Suprapubic skin (tissue), 4 donors: Measurements from ENCODE around the gene LRRC75A.

ENCODE experiments used
- EP300 ChIP-seq: sonication (generic); formaldehyde crosslinking; IDR thresholded peaks from one replicate; pipeline ENCODE4 v1.6.1; 2017; ENCODE audit warnings: antibody characterized with exemption
- POLR2A ChIP-seq, 2 donors: fragments of 450-650 bp; IDR thresholded peaks; one replicate each; pipeline ENCODE4 v1.6.1; 2017; ENCODE audit warnings: antibody characterized with exemption in 2 of 2, mild to moderate bottlenecking in 2 of 2, moderate library complexity in 2 of 2
- POLR2AphosphoS5 ChIP-seq, 3 donors: sonication (generic); formaldehyde crosslinking; IDR thresholded peaks; one replicate each; pipeline ENCODE4 v1.6.1; 2017; ENCODE audit warnings: antibody characterized with exemption in 3 of 3
- TF ChIP-seq, protein P1 (sequence below), 2 donors: fragments of 200-600 bp in 1 of 2; fragments of 450-650 bp in 1 of 2; sonication (generic) in 1 of 2; IDR thresholded peaks; one replicate each; pipeline ENCODE4 v1.5.1; 2016 to 2019; ENCODE audit warnings: antibody characterized with exemption in 2 of 2, mild to moderate bottlenecking in 1 of 2, moderate library complexity in 1 of 2

DNA sequence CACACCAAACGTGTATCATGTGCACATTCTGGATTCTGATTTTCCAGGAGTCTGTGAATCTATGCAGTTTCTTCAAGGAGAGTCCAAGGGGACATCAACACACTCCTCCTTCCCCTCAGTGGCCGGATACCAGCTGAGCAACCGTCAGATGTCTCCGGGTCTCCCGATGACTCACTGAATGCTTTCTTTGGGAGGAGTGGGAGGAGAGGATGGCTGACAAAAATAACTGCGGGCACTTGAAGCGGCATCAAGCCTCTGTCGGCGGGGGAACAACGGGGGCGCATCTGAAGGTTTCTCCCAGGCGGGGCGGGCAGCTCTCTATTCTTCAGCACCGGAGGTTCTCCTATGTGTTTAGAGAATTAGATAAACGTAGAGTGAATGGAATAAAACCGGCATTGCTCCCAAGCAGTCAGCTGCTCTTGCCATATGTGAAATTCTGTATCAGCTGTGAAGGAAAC is 24.6 kb upstream of the LRRC75A start:
- TF ChIP-seq, protein P1, sequence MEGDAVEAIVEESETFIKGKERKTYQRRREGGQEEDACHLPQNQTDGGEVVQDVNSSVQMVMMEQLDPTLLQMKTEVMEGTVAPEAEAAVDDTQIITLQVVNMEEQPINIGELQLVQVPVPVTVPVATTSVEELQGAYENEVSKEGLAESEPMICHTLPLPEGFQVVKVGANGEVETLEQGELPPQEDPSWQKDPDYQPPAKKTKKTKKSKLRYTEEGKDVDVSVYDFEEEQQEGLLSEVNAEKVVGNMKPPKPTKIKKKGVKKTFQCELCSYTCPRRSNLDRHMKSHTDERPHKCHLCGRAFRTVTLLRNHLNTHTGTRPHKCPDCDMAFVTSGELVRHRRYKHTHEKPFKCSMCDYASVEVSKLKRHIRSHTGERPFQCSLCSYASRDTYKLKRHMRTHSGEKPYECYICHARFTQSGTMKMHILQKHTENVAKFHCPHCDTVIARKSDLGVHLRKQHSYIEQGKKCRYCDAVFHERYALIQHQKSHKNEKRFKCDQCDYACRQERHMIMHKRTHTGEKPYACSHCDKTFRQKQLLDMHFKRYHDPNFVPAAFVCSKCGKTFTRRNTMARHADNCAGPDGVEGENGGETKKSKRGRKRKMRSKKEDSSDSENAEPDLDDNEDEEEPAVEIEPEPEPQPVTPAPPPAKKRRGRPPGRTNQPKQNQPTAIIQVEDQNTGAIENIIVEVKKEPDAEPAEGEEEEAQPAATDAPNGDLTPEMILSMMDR (IDR thresholded peaks at IDR 0.05): no peak
- TF ChIP-seq POLR2AphosphoS5 (IDR thresholded peaks at IDR 0.05) (no peak), POLR2A (IDR thresholded peaks at IDR 0.05) (no peak), EP300 (no peak)
